EL (cell line): Measurements from ENCODE around the gene MSRB1.
"Not testable (repeated sequence)": the region's sequence is repeated elsewhere in the genome, so short reads cannot be mapped to it uniquely, and the experiment has no call there.

Experiments
- DNase-seq: peaks from one replicate; pipeline ENCODE4 v3.0.0-alpha.2; 2016

MSRB1 gene

GRCh38 chr16:1978476-1979120 lies 35.6 kb upstream of the MSRB1 start:
- no peak for DNase-seq

GRCh38 chr16:1977875-1978268 lies 34.9 kb upstream of the MSRB1 start:
- DNase-seq: no peak

- DNase-seq: no peak
Observed at GRCh38 chr16:1976951-1977874, 34.2 kb upstream of the MSRB1 start.

- no peak for DNase-seq
Observed at GRCh38 chr16:1976216-1976520, 33.2 kb upstream of the MSRB1 start.

GRCh38 chr16:1975432-1976215 lies 32.6 kb upstream of the MSRB1 start:
- no peak for DNase-seq

- no peak for DNase-seq
Observed at GRCh38 chr16:1974157-1975070, 31.4 kb upstream of the MSRB1 start.

- DNase-seq: no peak
Observed at GRCh38 chr16:1973461-1974156, 30.6 kb upstream of the MSRB1 start.

- no peak for DNase-seq
Observed at GRCh38 chr16:1972490-1972877, 29.5 kb upstream of the MSRB1 start.

- peak; percentile 94 for DNase-seq
Observed at GRCh38 chr16:1971796-1972489, 28.9 kb upstream of the MSRB1 start, which contains the start of gene TBL3. Gene TBL3, plus strand, starts transcription at chr16:1972053. Its CDS starts 112 bp downstream, at chr16:1972165.

GRCh38 chr16:1968146-1968953 lies 25.4 kb upstream of the MSRB1 start:
- no peak for DNase-seq

GRCh38 chr16:1966460-1966859 lies 23.5 kb upstream of the MSRB1 start, which contains the start of gene RNF151:
Gene RNF151, plus strand, starts transcription at chr16:1966856. Its CDS starts 26 bp downstream, at chr16:1966882.
- no peak for DNase-seq

- DNase-seq: no peak
Observed at GRCh38 chr16:1965396-1966001, 22.5 kb upstream of the MSRB1 start.

- DNase-seq: peak; percentile 98
Observed at GRCh38 chr16:1964506-1965395, 21.8 kb upstream of the MSRB1 start, which contains the start of gene RPS2. Gene RPS2, minus strand, starts transcription at chr16:1964826. Its CDS starts 201 bp downstream, at chr16:1964625.

GRCh38 chr16:1963806-1964505 lies 21.0 kb upstream of the MSRB1 start:
- DNase-seq: no peak

- not testable (repeated sequence) for DNase-seq
Observed at GRCh38 chr16:1962161-1963153, 19.5 kb upstream of the MSRB1 start.

GRCh38 chr16:1961651-1962067 lies 18.7 kb upstream of the MSRB1 start:
- DNase-seq: peak; percentile 33
